Aorta (tissue), 5 donors: ENCODE results near the gene SLC30A3. TPM values are rescaled to one million over a fixed set of nuclear protein-coding genes. Genes with fewer than 3 reads are reported as not detected.
A peak's percentile ranks its signal among the peaks of the same experiment; 100 is the strongest.

Source experiments
- ATAC-seq: fragments of 200-7000 bp; cut with Tn5 transposase; one replicate; pipeline ENCODE4 v1.9.1; 2022; ENCODE audit warnings: moderate library complexity; ENCODE audit not compliant: low FRiP score
- DNase-seq, 2 donors: peaks; one replicate each; pipeline ENCODE4 v3.0.0-alpha.2; 2020
- H3K27ac ChIP-seq, 2 donors: one replicate each; pipeline ENCODE4 v1.5.1; 2013; ENCODE audit warnings: low read length in 2 of 2, mild to moderate bottlenecking in 2 of 2, moderate library complexity in 2 of 2, control low read depth in 1 of 2, inconsistent platforms in 1 of 2, low read depth in 1 of 2
- H3K27me3 ChIP-seq, 2 donors: one replicate each; pipeline ENCODE4 v1.6.1; 2013; ENCODE audit warnings: control low read depth in 1 of 2, low read length in 1 of 2, mild to moderate bottlenecking in 1 of 2, moderate library complexity in 1 of 2; ENCODE audit not compliant: insufficient read depth in 2 of 2, control insufficient read depth in 1 of 2
- H3K36me3 ChIP-seq, 2 donors: one replicate each; pipeline ENCODE4 v1.6.1; 2013; ENCODE audit warnings: control low read depth in 1 of 2, low read length in 1 of 2, mild to moderate bottlenecking in 1 of 2; ENCODE audit not compliant: insufficient read depth in 2 of 2, control insufficient read depth in 1 of 2
- H3K4me1 ChIP-seq, 2 donors: one replicate each; pipeline ENCODE4 v1.6.1; 2013; ENCODE audit warnings: low read length in 2 of 2, control low read depth in 1 of 2, mild to moderate bottlenecking in 1 of 2, moderate library complexity in 1 of 2; ENCODE audit not compliant: insufficient read depth in 2 of 2, control insufficient read depth in 1 of 2
- H3K4me3 ChIP-seq, 2 donors: one replicate each; pipeline ENCODE4 v1.5.1; 2013; ENCODE audit warnings: low read length in 2 of 2, control low read depth in 1 of 2, mild to moderate bottlenecking in 1 of 2
- H3K9me3 ChIP-seq: one replicate; pipeline ENCODE4 v1.6.1; 2013; ENCODE audit warnings: mild to moderate bottlenecking, low read length; ENCODE audit not compliant: control insufficient read depth
- WGBS, 2 donors: extraction: QIAGEN DNeasy Blood & Tissue Kit; methylation state at CpG; one replicate each; pipeline ENCODE4 v1.1.7; 2013; 5-methylcytosine and 5-hydroxymethylcytosine counted together
- intact Hi-C, 2 donors: fragments of 100-400 bp; cut with DNase I; formaldehyde crosslinking; loops; one replicate each; pipeline versions ENCODE4 v1.14.2 to v1.15.0; 2022
- long read RNA-seq, 2 donors: library from polyadenylated mRNA; unstranded; transcript quantifications; one replicate each; pipeline ENCODE4 v2.0.0, GENCODE V29; 2020 to 2021
- polyA plus RNA-seq, 2 donors: library from polyadenylated mRNA; stranded (reverse); fragments of 200-250 nt; gene quantifications; one replicate each; pipeline ENCODE4 v1.2.3, GENCODE V29; 2013
- total RNA-seq, 2 donors: library from RNA; stranded (reverse); fragmentation: NEBNext Ultra II Directional; extraction: Animal tissue kit (Norgen Biotek cat#: 25700); gene quantifications; one replicate each; pipeline ENCODE4 v1.2.1, GENCODE V29; 2021
- donor health status: healthy with polysubstance abuse.
- donor health status: Bipolar disorder and iron deficiency.
- donor health status: DM: no; HTN: no; CAD: no.
- donor health status: DM: no; HTN: no; CAD: no.
- donor health status: DM: yes; HTN: yes; CAD: no.

Gene SLC30A3
- 1 to 10 TPM in 1 of 2 donors, under 1 TPM in 1; 0.78 to 1.8 TPM for total RNA-seq
- 10 to 100 TPM in 1 of 2 donors, 1 to 10 TPM in 1; 4.0 to 20.2 TPM for polyA plus RNA-seq
- long read RNA-seq, donor 1, partial matches to known transcripts: 0 of 1 reads
- long read RNA-seq, donor 1, other reads (novel, unspliced or antisense): 0 of 1 reads
- long read RNA-seq, donor 2: 0 reads

- H3K36me3 ChIP-seq: no peaks in the 10 kb centered on the region
- WGBS, 2 donors: 0 to 1% methylated on average over 77 to 96 of the region's 96 CpGs
- H3K27ac ChIP-seq: no peak within 1 kb of the TSS
- DNase-seq (peak; percentile 81 to 89), ATAC-seq (peak; percentile 74)
- intact Hi-C loops: no loop called here
- H3K9me3 ChIP-seq: no peaks in the 10 kb centered on the region
- H3K27me3 ChIP-seq: no peaks in the 10 kb centered on the region
- peak within 1 kb of the TSS; percentile 53 to 65 for H3K4me3 ChIP-seq
- no peaks in the 10 kb centered on the region for H3K4me1 ChIP-seq
Measured at GRCh38 chr2:27262379-27263286, at the start of gene SLC30A3. TSS of gene SLC30A3 (minus strand) at chr2:27263047. CDS start at chr2:27262906, 141 bp downstream.

- intact Hi-C loops: no loop called here
Measured at GRCh38 chr2:27312152-27312551, 49.3 kb upstream of the SLC30A3 start.

GRCh38 chr2:27309651-27310050 lies 46.8 kb upstream of the SLC30A3 start:
- no peaks in the 10 kb centered on the region for H3K36me3 ChIP-seq

More at GRCh38 chr2:27312152-27312551, 49.3 kb upstream of the SLC30A3 start:
- no peak overlapping the region for H3K4me3 ChIP-seq
- H3K9me3 ChIP-seq: no peaks in the 10 kb centered on the region
- ATAC-seq: no peak
- WGBS, 2 donors: 95 to 97% methylated on average over 3 of the region's 3 CpGs
- no peak overlapping the region for H3K27ac ChIP-seq
- no peaks in the 10 kb centered on the region for H3K4me1 ChIP-seq
- H3K27me3 ChIP-seq: no peaks in the 10 kb centered on the region
- no peaks in the 10 kb centered on the region for H3K36me3 ChIP-seq
- DNase-seq: peak in 1 of 2 donors; percentile 10

GRCh38 chr2:27308359-27308881 lies 45.6 kb upstream of the SLC30A3 start, which contains the start of gene UCN:
TSS of gene UCN (minus strand) at chr2:27308445. CDS start at chr2:27307895, 550 bp downstream.
- ATAC-seq (no peak), DNase-seq (peak; percentile 66 to 87)
- 8 to 12% methylated on average over 25 of the region's 25 CpGs for WGBS, 2 donors
- no peak within 1 kb of the TSS for H3K27ac ChIP-seq
- no peak within 1 kb of the TSS for H3K4me3 ChIP-seq
- no peaks in the 10 kb centered on the region for H3K9me3 ChIP-seq
- H3K27me3 ChIP-seq: no peaks in the 10 kb centered on the region
- intact Hi-C loops: no loop called here
- no peaks in the 10 kb centered on the region for H3K4me1 ChIP-seq
- no peaks in the 10 kb centered on the region for H3K36me3 ChIP-seq

More at GRCh38 chr2:27309651-27310050, 46.8 kb upstream of the SLC30A3 start:
- Histone ChIP-seq H3K27me3 (no peaks in the 10 kb centered on the region), H3K9me3 (no peaks in the 10 kb centered on the region), H3K4me1 (no peaks in the 10 kb centered on the region), H3K27ac (no peak overlapping the region), H3K4me3 (no peak overlapping the region)
- no peak for ATAC-seq
- no peak for DNase-seq
- intact Hi-C loops: no loop called here
- WGBS, 2 donors: 95 to 96% methylated on average over 6 of the region's 6 CpGs

- DNase-seq (peak in 1 of 2 donors; percentile 44), ATAC-seq (no peak)
- Histone ChIP-seq H3K4me3 (no peak overlapping the region), H3K27me3 (no peaks in the 10 kb centered on the region), H3K36me3 (no peaks in the 10 kb centered on the region), H3K4me1 (no peaks in the 10 kb centered on the region), H3K9me3 (no peaks in the 10 kb centered on the region), H3K27ac (no peak overlapping the region)
- WGBS, 2 donors: 6% methylated on average over 60 to 75 of the region's 75 CpGs
- intact Hi-C loops: no loop called here
Measured at GRCh38 chr2:27307545-27308358, 44.9 kb upstream of the SLC30A3 start.

- H3K4me3 ChIP-seq: no peak overlapping the region
- H3K27ac ChIP-seq: no peak overlapping the region
- H3K36me3 ChIP-seq: no peaks in the 10 kb centered on the region
- intact Hi-C loops: no loop called here
- DNase-seq (no peak), ATAC-seq (no peak)
- no peaks in the 10 kb centered on the region for H3K27me3 ChIP-seq
- WGBS, 2 donors: 12 to 14% methylated on average over 11 to 14 of the region's 14 CpGs
- H3K4me1 ChIP-seq: no peaks in the 10 kb centered on the region
- no peaks in the 10 kb centered on the region for H3K9me3 ChIP-seq
Measured at GRCh38 chr2:27307287-27307544, 44.4 kb upstream of the SLC30A3 start.

- DNase-seq (peak in 1 of 2 donors; percentile 48), ATAC-seq (no peak)
- 4% methylated on average over 49 to 51 of the region's 51 CpGs for WGBS, 2 donors
- Histone ChIP-seq H3K36me3 (no peaks in the 10 kb centered on the region), H3K27me3 (no peaks in the 10 kb centered on the region), H3K9me3 (no peaks in the 10 kb centered on the region), H3K4me3 (no peak overlapping the region), H3K27ac (no peak overlapping the region), H3K4me1 (no peaks in the 10 kb centered on the region)
- intact Hi-C loops: no loop called here
Measured at GRCh38 chr2:27306573-27307286, 43.9 kb upstream of the SLC30A3 start.

GRCh38 chr2:27306136-27306535 lies 43.3 kb upstream of the SLC30A3 start:
- no peak overlapping the region for H3K27ac ChIP-seq
- WGBS, 2 donors: 26 to 29% methylated on average over 26 of the region's 26 CpGs
- peak in 1 of 2 donors; percentile 48 for DNase-seq
- H3K27me3 ChIP-seq: no peaks in the 10 kb centered on the region
- H3K36me3 ChIP-seq: no peaks in the 10 kb centered on the region
- no peaks in the 10 kb centered on the region for H3K4me1 ChIP-seq
- no peak overlapping the region for H3K4me3 ChIP-seq
- H3K9me3 ChIP-seq: no peaks in the 10 kb centered on the region
- intact Hi-C loops: no loop called here
- ATAC-seq: no peak
